ENCODE results near the gene NPVF. TPM values are rescaled to one million over a fixed set of nuclear protein-coding genes. Genes with fewer than 3 reads are reported as not detected.
A peak's percentile ranks its signal among the peaks of the same experiment; 100 is the strongest.

The NPVF gene
- total RNA-seq, 4 donors from 2014 or later = not detected

DNA sequence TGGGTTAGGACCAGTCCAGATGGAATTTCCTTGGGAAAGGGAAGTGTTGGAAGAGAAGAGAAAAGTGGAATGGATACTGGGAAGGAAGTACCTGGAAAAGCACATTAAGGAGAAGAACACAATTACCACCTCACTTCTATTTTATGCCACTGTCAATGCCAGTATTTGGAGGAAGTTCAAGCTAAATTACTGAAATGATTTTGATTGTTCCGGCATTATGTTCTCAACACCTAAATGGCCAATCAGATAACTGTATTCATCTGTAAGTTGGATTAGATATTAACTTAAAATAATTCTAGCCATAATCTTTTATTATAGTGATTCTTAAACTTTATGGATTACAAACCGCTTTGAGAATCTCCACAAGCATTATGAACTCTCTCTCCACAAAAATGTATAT is 7.3 kb downstream of the NPVF start:
- no peak overlapping the region for H3K27ac ChIP-seq
- H3K4me3 ChIP-seq = no peak overlapping the region
- TF ChIP-seq CTCF (IDR thresholded peaks at IDR 0.05) (no peak), POLR2A (IDR thresholded peaks at IDR 0.05) (no peak)
- H3K4me1 ChIP-seq = no peaks in the 10 kb centered on the region
- DNase-seq = no peak
- no peaks in the 10 kb centered on the region for H3K36me3 ChIP-seq
- H3K9me3 ChIP-seq = no peaks in the 10 kb centered on the region
- H3K27me3 ChIP-seq = no peaks in the 10 kb centered on the region
- intact Hi-C loops (cut with DNase I; ENCODE audit: low total_unique reads) = no loop called here

DNA sequence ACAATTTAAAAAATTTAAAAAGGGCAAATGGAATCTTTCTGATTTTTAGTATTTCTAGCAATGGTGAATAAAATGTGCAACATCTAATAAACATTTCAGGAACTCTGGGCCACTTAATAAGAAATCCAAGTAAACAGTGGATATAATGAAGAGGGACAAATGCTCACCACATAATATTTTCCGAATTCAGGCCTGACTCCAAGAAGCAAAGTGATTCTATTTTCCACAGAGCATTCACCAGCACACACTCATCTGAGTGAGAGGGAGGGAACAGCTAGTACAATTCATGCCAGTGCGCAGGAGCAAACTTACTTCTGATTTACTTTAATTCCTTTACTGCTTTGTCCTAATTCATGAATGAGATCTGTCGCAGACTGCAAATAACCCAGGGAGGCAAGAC is 10.1 kb downstream of the NPVF start:
- no peak overlapping the region for H3K27ac ChIP-seq
- no peak for DNase-seq
- no peaks in the 10 kb centered on the region for H3K4me1 ChIP-seq
- no peaks in the 10 kb centered on the region for H3K27me3 ChIP-seq
- TF ChIP-seq CTCF (IDR thresholded peaks at IDR 0.05) (no peak), POLR2A (IDR thresholded peaks at IDR 0.05) (no peak)
- no peak overlapping the region for H3K4me3 ChIP-seq
- H3K36me3 ChIP-seq = no peaks in the 10 kb centered on the region
- no peaks in the 10 kb centered on the region for H3K9me3 ChIP-seq
- intact Hi-C loops (cut with DNase I; ENCODE audit: low total_unique reads) = no loop called here

GRCh38 chr7:25216837-25217236 is 11.4 kb downstream of the NPVF start:
- H3K36me3 ChIP-seq = no peaks in the 10 kb centered on the region

GRCh38 chr7:25215694-25216335 is 12.5 kb downstream of the NPVF start:
- TF ChIP-seq POLR2A (IDR thresholded peaks at IDR 0.05) = no peak
- TF ChIP-seq CTCF (IDR thresholded peaks at IDR 0.05) = no peak
- H3K4me1 ChIP-seq = no peaks in the 10 kb centered on the region
- no peak overlapping the region for H3K27ac ChIP-seq
- no peaks in the 10 kb centered on the region for H3K36me3 ChIP-seq
- no peak overlapping the region for H3K4me3 ChIP-seq
- intact Hi-C loops (cut with DNase I; ENCODE audit: low total_unique reads) = no loop called here
- H3K9me3 ChIP-seq = no peaks in the 10 kb centered on the region
- no peak for DNase-seq
- no peaks in the 10 kb centered on the region for H3K27me3 ChIP-seq

More at GRCh38 chr7:25216837-25217236, 11.4 kb downstream of the NPVF start:
- TF ChIP-seq POLR2A (IDR thresholded peaks at IDR 0.05) (no peak), CTCF (IDR thresholded peaks at IDR 0.05) (peak; percentile 42 to 77 (median 56))
- intact Hi-C loops (cut with DNase I; ENCODE audit: low total_unique reads) = no loop called here
- H3K4me3 ChIP-seq = no peak overlapping the region
- no peaks in the 10 kb centered on the region for H3K9me3 ChIP-seq
- no peak overlapping the region for H3K27ac ChIP-seq
- DNase-seq = no peak
- H3K4me1 ChIP-seq = no peaks in the 10 kb centered on the region
- no peaks in the 10 kb centered on the region for H3K27me3 ChIP-seq

DNA sequence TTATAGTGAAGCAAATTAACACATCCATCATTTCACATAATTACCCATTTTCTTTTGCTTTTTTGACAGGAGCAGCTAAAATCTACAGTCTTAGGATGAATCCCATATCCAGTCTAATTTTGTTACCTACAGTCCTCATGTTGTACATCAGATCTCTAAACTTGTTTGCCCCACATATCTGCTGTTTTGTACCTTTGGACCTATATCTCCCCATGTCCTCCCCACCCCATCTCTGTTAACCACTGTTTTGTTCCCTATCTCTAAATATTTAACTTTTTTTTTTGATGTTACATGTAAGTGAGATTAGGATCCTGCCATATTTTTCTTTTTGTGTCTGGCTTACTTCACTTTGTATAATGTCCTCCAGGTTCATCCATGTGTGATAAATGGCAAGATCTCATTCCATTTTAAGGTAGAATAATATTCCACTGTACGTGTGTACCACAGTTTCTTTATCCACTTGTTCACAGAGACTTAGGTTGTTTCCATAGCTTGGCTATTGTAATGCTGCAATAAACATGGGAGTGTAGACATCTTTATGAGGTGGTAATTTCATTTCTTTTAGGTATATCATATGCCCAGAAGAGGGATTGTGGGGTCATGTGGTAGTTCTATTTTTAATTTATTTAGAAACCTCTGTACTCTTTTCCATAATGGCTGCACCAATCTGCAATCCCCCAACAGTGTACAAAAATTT is 19.6 kb downstream of the NPVF start:
- Histone ChIP-seq H3K4me3 (no peak overlapping the region), H3K27ac (no peak overlapping the region), H3K9me3 (peaks cover 0 to 4% of the 10 kb centered on the region in 2 donors), H3K27me3 (no peaks in the 10 kb centered on the region), H3K4me1 (no peaks in the 10 kb centered on the region), H3K36me3 (no peaks in the 10 kb centered on the region)
- intact Hi-C loops (cut with DNase I; ENCODE audit: low total_unique reads) = no loop called here
- TF ChIP-seq CTCF (IDR thresholded peaks at IDR 0.05) (no peak), POLR2A (IDR thresholded peaks at IDR 0.05) (no peak)
- DNase-seq = no peak
